GM23338 (cell line): Measurements from ENCODE around the gene ALB. TPM values are rescaled to one million over a fixed set of nuclear protein-coding genes. Genes with fewer than 3 reads are reported as not detected.

ENCODE experiments used
- ATAC-seq: fragments of 200-7000 bp; cut with Tn5 transposase; 3 replicates; pipeline ENCODE4 v1.9.1; 2020
- DNase-seq: peaks from one replicate; pipeline ENCODE4 v3.0.0-alpha.2; 2015; ENCODE audit warnings: low spot score
- H2AFZ ChIP-seq: fragments of 200-600 bp; sonication (generic); 2 replicates; pipeline ENCODE4 v1.8.0; 2016; ENCODE audit warnings: antibody characterized with exemption, mild to moderate bottlenecking, moderate library complexity
- H3F3A ChIP-seq: fragments of 200-600 bp; sonication (generic); replicated peaks from 2 replicates; pipeline ENCODE4 v1.8.0; 2017; ENCODE audit warnings: antibody characterized with exemption, mixed run types, low read depth
- H3K27ac ChIP-seq: fragments of 200-600 bp; sonication (generic); 2 replicates; pipeline ENCODE4 v1.6.1; 2016; ENCODE audit warnings: low read depth
- H3K27me3 ChIP-seq: fragments of 200-600 bp; sonication (generic); 2 replicates; pipeline ENCODE4 v1.8.0; 2016; ENCODE audit warnings: mild to moderate bottlenecking, mixed run types, moderate library complexity; ENCODE audit not compliant: insufficient read depth
- H3K36me3 ChIP-seq: fragments of 200-600 bp; sonication (generic); 2 replicates; pipeline ENCODE4 v1.8.0; 2016; ENCODE audit warnings: mild to moderate bottlenecking; ENCODE audit not compliant: insufficient read depth
- H3K4me1 ChIP-seq: fragments of 200-600 bp; sonication (generic); 2 replicates; pipeline ENCODE4 v1.8.0; 2016; ENCODE audit warnings: mild to moderate bottlenecking, moderate library complexity; ENCODE audit not compliant: insufficient read depth
- H3K4me2 ChIP-seq: fragments of 200-600 bp; sonication (generic); 2 replicates; pipeline ENCODE4 v1.7.1; 2017; ENCODE audit warnings: mixed run types
- H3K4me3 ChIP-seq: fragments of 200-600 bp; sonication (generic); 2 replicates; pipeline ENCODE4 v1.6.1; 2016; ENCODE audit warnings: mixed run types
- H3K79me2 ChIP-seq: fragments of 200-600 bp; sonication (generic); replicated peaks from 2 replicates; pipeline ENCODE4 v1.8.0; 2017; ENCODE audit warnings: mild to moderate bottlenecking; ENCODE audit not compliant: insufficient read depth
- H3K9me2 ChIP-seq: fragments of 200-600 bp; sonication (generic); 2 replicates; pipeline ENCODE4 v1.8.0; 2017; ENCODE audit not compliant: insufficient read depth
- H4K20me1 ChIP-seq: fragments of 200-600 bp; sonication (generic); replicated peaks from 2 replicates; pipeline ENCODE4 v1.8.0; 2017; ENCODE audit warnings: mild to moderate bottlenecking; ENCODE audit not compliant: insufficient read depth
- H3K27ac Mint-ChIP-seq: 2 replicates; pipeline ENCODE4 v1.8.0; 2020; ENCODE audit warnings: inconsistent platforms, mild to moderate bottlenecking, moderate library complexity, mixed read lengths
- H3K27me3 Mint-ChIP-seq: 3 replicates; pipeline ENCODE4 v1.8.0; 2022; ENCODE audit warnings: low read depth, mild to moderate bottlenecking, moderate library complexity, mixed read lengths, inconsistent platforms; ENCODE audit not compliant: insufficient read depth, poor library complexity
- H3K36me3 Mint-ChIP-seq: 3 replicates; pipeline ENCODE4 v1.8.0; 2021; ENCODE audit warnings: low read depth, mild to moderate bottlenecking, inconsistent platforms, moderate library complexity, mixed read lengths
- H3K4me1 Mint-ChIP-seq: 3 replicates; pipeline ENCODE4 v1.8.0; 2020; ENCODE audit warnings: mild to moderate bottlenecking, inconsistent platforms, mixed read lengths
- H3K4me3 Mint-ChIP-seq: 3 replicates; pipeline ENCODE4 v1.8.0; 2021; ENCODE audit warnings: moderate library complexity, mild to moderate bottlenecking, inconsistent platforms, mixed read lengths
- H3K9me3 Mint-ChIP-seq: 3 replicates; pipeline ENCODE4 v1.8.0; 2020; ENCODE audit warnings: moderate library complexity, mild to moderate bottlenecking, inconsistent platforms, mixed read lengths
- CREB1 ChIP-seq: fragments of 250-450 bp; sonication (Bioruptor Pico); IDR thresholded peaks from 2 replicates; pipeline ENCODE4 v1.5.0; 2020; ENCODE audit warnings: low read depth, mild to moderate bottlenecking, moderate library complexity
- CTCF ChIP-seq, 2 experiments: fragments of 200-600 bp in 1 of 2; sonication (generic) in 1 of 2; conservative IDR thresholded peaks; 2 replicates each; pipeline versions ENCODE4 v1.5.1 to v1.6.1; 2016 to 2017; ENCODE audit warnings: antibody characterized with exemption in 2 of 2, low read depth in 2 of 2, mild to moderate bottlenecking in 2 of 2, moderate library complexity in 1 of 2
- ETS1 ChIP-seq: IDR thresholded peaks from 2 replicates; pipeline ENCODE4 v1.6.1; 2016; ENCODE audit warnings: antibody characterized with exemption
- EZH2 ChIP-seq: fragments of 200-600 bp; sonication (generic); IDR thresholded peaks from one replicate; pipeline ENCODE4 v1.8.0; 2017; ENCODE audit warnings: antibody characterized with exemption, mild to moderate bottlenecking, low read depth; ENCODE audit not compliant: unreplicated experiment
- EZH2phosphoT487 ChIP-seq: fragments of 200-600 bp; sonication (generic); IDR thresholded peaks from one replicate; pipeline ENCODE4 v1.8.1; 2018; ENCODE audit warnings: antibody characterized with exemption; ENCODE audit not compliant: unreplicated experiment
- JUNB ChIP-seq: IDR thresholded peaks from one replicate; pipeline ENCODE4 v1.6.1; 2016; ENCODE audit warnings: antibody characterized with exemption; ENCODE audit not compliant: unreplicated experiment
- NANOG ChIP-seq: IDR thresholded peaks from 2 replicates; pipeline ENCODE4 v1.6.1; 2016; ENCODE audit warnings: antibody characterized with exemption, borderline replicate concordance
- POLR2AphosphoS5 ChIP-seq: IDR thresholded peaks from 2 replicates; pipeline ENCODE4 v1.6.1; 2016; ENCODE audit warnings: antibody characterized with exemption, low read depth
- REST ChIP-seq: IDR thresholded peaks from one replicate; pipeline ENCODE4 v1.6.1; 2018; ENCODE audit warnings: antibody characterized with exemption; ENCODE audit not compliant: unreplicated experiment
- STAT1 ChIP-seq: IDR thresholded peaks from one replicate; pipeline ENCODE4 v1.6.1; 2016; ENCODE audit warnings: antibody characterized with exemption; ENCODE audit not compliant: unreplicated experiment
- ZNF114 ChIP-seq: fragments of 250-450 bp; sonication (Bioruptor Pico); IDR thresholded peaks from 2 replicates; pipeline ENCODE4 v1.5.0; 2020; ENCODE audit warnings: mild to moderate bottlenecking, moderate library complexity
- ZNF331 ChIP-seq: fragments of 250-450 bp; sonication (Bioruptor Pico); IDR thresholded peaks from 2 replicates; pipeline ENCODE4 v1.5.0; 2020; ENCODE audit warnings: low read depth, mild to moderate bottlenecking, moderate library complexity
- ZNF462 ChIP-seq: fragments of 250-450 bp; sonication (Bioruptor Pico); IDR thresholded peaks from 2 replicates; pipeline ENCODE4 v1.5.0; 2020; ENCODE audit warnings: mild to moderate bottlenecking, moderate library complexity
- polyA plus RNA-seq: library from polyadenylated mRNA; unstranded; fragments of >200 nt; fragmentation: Nextera tagmentation; extraction: Ambion mirVana; gene quantifications from 2 replicates; pipeline ENCODE4 v1.2.1, GENCODE V29; 2016
- total RNA-seq: library from RNA; depleted of rRNA; stranded (reverse); fragments of >200 nt; shearing (Covaris generic); gene quantifications from 2 replicates; pipeline ENCODE4 v1.2.3, GENCODE V29; 2014

The ALB gene
- total and polyA plus RNA-seq, 2 experiments from 2014 or later = not detected

- no peak for ATAC-seq
- Histone ChIP-seq H3K4me3 (no peak overlapping the region), H3K79me2 (no peaks in the 10 kb centered on the region), H3K27me3 (no peaks in the 10 kb centered on the region), H3K27ac (no peak overlapping the region), H3F3A (no peaks in the 10 kb centered on the region), H3K36me3 (no peaks in the 10 kb centered on the region), H2AFZ (no peak overlapping the region), H4K20me1 (no peaks in the 10 kb centered on the region), H3K4me1 (0 out of 2 replicates have a peak, but pooled peaks cover 7% of the 10 kb centered on the region), H3K9me2 (no peaks in the 10 kb centered on the region), H3K4me2 (no peak overlapping the region)
- DNase-seq = no peak
- Mint-ChIP-seq H3K4me3 (no peak overlapping the region), H3K36me3 (no peaks in the 10 kb centered on the region), H3K9me3 (no peaks in the 10 kb centered on the region), H3K4me1 (peaks cover 3% of the 10 kb centered on the region; the same call in 2 of the 3 replicates), H3K27ac (0 out of 2 replicates have a peak overlapping the region, but pooled peaks have one; percentile 8), H3K27me3 (no peaks in the 10 kb centered on the region)
- TF ChIP-seq ETS1 (no peak), ZNF462 (CRISPR knock-in tag) (no peak), CTCF (conservative IDR thresholded peaks at IDR 0.05; ENCODE audit: low read depth in 2 of 2) (no peak), JUNB (no peak), REST (no peak), NANOG (no peak), STAT1 (no peak), EZH2 (no peak), ZNF114 (no peak), CREB1 (no peak), EZH2phosphoT487 (no peak), ZNF331 (CRISPR knock-in tag) (no peak), POLR2AphosphoS5 (no peak)
Observed at GRCh38 chr4:73401412-73401811, 2.7 kb upstream of the ALB start.
